ENCODE measurements around the gene CACNA1C.

Gene CACNA1C

DNA sequence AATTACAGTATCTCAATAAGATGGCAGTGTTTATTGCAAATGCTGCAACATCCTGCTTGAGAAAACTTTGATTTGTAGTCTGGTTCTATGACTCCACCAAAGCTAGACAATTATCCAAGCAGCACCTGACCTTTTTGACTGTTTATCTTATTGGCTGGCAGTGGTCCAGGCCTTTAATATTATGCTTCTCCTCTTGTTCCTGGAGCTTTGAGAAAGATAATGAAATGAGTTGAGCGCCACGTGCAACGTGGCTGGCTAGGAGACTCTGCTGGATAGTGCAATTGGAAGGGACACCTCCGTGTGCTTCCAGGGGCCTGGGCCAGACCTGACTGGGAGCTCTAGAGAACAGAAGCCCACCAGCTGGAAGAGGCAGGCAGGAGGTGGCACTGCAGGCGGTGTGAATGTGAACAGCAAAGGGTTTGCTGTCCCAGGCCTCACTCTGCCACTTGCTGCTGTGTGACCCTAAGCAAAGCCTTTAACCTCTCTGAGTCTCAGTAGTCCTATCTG is 349.3 kb downstream of the CACNA1C start:
- no peak for DNase-seq

GRCh38 chr12:2403221-2403976 is 350.6 kb downstream of the CACNA1C start:
- DNase-seq = no peak

GRCh38 chr12:2405039-2405438 is 352.3 kb downstream of the CACNA1C start:
- DNase-seq = no peak

DNA sequence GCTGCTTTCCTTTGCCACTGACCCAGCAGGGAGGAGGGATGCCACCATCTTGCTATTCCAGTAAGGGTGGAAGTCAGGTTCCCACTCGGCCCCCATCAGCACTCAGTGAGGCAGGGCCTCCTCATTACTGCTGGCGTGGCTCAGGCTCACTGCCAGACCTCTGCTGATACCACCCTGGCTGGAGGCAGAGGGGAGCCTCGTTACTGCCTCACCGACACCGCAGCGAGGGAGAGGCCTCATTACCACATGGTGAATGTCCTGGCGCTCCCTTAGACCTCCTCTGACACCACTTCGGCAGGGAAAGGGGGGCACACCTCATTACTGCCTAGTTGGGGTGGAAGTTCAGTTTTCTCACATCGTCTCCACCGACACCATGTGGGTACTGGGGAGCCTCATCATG is 354.1 kb downstream of the CACNA1C start:
- DNase-seq = no peak

DNA sequence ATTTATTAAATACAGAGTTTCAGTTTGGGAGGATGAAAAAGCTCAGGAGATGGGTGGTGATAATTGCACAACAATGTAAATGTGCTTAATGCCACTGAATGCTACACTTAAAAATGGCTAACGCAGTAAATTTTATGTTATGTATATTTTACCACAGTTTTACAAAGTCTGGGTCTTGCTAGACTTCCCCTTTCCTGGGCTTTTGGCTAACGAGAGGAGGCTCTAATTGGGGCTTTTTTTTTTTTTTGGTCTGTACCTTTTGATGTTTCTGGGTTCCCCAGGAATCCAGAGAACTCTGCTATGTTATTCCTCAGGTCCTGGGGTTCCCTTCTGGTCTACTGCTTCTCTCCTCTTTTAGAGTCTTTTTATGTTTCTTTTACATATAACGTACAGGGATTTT is 355.5 kb downstream of the CACNA1C start:
- no peak for DNase-seq

GRCh38 chr12:2409656-2410265 is 357.0 kb downstream of the CACNA1C start:
- no peak for DNase-seq

- DNase-seq = no peak
Measured at GRCh38 chr12:2410496-2410895, 357.7 kb downstream of the CACNA1C start.

DNA sequence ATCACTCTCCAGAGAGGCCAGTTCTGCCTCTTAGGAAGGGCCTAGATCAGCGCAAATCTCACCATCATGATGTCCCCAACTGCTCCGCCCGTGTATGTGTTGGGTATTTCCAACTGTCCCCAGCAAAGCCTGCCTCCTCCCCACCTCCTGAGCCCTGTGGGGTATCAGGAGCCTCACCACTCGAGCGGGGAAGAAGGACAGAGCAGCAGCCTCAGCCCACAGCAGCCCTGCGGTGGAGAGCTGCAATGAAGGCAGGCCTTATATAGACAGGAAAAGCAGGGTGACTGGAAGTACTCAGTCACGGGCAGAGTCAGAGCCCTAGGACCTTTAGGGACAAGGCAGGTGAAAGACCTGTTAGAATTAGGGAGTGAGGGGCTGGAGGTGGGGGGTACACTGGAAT is 358.2 kb downstream of the CACNA1C start:
- DNase-seq = no peak

GRCh38 chr12:2411616-2412304 is 359.0 kb downstream of the CACNA1C start:
- DNase-seq = no peak

DNA sequence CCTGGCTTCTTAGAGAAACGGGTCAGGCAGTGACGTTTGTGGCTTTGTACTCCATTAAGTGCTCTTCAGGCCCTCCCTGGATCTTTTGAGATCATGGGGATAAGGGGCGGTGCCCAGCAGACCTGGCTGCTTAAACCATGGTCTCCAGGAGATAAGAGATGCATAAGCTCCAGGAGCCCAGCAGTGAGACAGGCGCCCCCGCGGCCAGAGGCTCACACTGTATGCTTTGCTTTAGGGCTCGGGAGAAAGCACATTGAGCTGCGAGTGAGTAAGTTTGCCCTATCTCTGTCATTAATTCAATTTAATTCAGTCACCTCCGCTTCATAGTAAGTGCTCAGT is 359.5 kb downstream of the CACNA1C start:
- DNase-seq = no peak

GRCh38 chr12:2413301-2413700 is 360.5 kb downstream of the CACNA1C start:
- no peak for DNase-seq

DNA sequence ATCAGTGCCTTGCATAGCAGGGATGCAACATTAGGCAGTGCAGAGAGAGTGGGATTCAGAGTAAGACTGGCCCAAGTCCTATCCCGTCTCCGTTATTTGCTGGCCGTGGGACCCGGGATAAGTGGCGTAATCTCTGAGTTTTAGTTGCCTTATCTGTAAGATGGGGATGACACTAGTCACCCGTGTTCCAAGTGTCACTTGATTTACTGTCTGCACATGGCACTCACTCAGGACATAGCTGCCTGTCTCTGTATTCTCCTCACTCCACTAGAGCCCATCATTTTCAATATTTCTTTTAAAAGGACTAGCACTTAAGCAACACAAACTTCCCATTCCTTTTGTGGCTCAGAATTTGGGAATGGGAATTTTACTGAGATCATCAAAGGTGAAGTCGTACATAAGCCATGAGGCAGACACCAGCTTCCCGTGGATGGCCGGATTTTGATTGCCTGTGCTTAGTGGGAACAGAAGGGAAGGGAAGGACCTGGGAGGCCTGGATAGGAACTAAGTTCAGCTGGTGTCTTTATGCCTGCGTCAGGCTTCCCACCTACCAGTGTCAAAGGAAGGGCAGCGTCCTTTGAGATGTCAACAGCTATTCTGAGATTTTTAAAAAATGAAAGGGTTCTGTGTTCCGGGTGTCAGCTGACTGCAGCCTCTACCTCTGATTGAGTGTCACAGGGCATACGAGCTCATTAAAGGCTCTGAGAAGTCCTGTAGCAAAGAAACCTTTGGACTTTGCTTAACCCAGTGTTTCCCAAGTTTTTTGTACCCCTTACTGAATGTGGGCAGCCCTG is 361.4 kb downstream of the CACNA1C start:
- no peak for DNase-seq

GRCh38 chr12:2414810-2415567 is 362.2 kb downstream of the CACNA1C start:
- DNase-seq = no peak

GRCh38 chr12:2415568-2415944 is 362.8 kb downstream of the CACNA1C start:
- no peak for DNase-seq

- DNase-seq = no peak
Measured at GRCh38 chr12:2416158-2416557, 363.4 kb downstream of the CACNA1C start.

- no peak for DNase-seq
Measured at GRCh38 chr12:2417481-2418160, 364.8 kb downstream of the CACNA1C start.

DNA sequence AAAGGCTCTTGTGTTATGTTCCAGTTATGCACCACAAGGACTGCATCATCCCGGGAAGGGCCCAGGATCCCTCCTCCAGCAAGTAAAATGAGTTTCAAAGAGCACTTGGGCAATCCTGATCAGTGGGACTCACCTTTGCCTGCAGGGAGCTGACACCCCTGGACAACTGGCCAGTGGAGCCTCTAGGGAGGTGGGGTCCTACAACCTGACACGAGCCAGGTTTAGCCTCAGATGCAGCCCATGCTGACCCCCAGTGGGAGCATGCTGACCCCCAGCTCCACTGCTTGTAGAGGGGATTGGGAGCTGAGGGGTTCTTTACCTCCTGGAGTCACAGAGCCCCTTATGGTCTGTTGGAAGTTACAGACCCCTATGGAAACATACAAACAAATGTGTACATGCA is 365.8 kb downstream of the CACNA1C start:
- no peak for DNase-seq

DNA sequence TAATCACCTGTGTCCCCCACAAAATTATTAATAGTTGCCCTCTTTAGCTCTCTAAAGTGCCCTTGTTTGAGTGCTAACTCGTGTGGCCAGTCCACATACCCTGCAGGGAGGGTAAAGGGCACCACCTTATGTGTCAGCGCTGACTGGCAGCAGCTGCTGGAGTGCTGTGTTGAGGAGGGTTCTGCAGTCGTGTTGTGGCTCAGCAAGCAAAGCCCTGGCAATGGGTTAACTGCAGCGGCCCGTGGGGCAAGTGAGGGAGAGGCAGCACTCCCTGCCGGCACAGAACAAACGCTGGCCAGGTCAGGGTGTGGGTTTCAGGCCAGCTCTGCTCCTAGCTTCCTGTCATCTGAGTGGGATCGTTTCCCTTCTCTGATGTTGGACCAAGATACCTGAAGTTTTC is 369.8 kb downstream of the CACNA1C start:
- DNase-seq = no peak

DNA sequence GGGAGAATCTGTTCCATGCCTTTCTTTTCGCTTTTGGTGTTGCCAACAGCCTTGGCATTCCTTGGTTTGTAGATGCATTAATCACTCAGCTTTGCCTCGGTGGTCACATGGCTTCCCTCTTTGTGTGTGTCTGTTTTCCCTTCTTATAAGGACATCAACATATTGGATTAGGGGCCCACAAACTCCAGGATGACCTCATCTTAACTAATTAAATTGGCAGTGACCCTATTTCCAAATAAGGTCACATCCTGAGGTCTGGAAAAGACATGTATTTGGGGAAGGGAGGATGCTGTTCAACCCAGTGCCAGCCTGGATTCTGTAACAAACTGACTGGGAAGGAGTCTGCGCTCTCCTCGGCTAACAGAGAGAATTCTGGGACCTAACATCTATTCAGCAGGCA is 376.2 kb downstream of the CACNA1C start:
- no peak for DNase-seq

DNA sequence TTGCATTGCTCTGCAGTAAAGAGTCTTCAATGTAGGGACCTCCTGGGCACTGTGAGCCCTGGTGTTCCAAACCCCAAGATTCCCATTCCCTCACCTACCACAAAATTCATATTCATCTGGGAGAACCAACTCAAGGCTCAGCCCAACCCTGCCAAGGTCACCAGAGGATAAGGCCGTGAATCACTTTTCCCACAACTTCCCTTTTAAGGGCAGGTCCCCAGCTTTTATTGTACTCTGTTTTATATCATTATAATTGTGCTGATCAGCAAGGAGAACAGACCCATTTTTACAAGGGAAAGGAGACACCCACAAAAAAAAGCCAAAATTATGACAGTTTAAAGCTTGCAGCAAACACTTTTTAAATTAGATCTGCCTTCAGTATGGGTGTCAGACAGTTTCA is 379.0 kb downstream of the CACNA1C start:
- no peak for DNase-seq

GRCh38 chr12:2432856-2433255 is 380.1 kb downstream of the CACNA1C start:
- no peak for DNase-seq

DNA sequence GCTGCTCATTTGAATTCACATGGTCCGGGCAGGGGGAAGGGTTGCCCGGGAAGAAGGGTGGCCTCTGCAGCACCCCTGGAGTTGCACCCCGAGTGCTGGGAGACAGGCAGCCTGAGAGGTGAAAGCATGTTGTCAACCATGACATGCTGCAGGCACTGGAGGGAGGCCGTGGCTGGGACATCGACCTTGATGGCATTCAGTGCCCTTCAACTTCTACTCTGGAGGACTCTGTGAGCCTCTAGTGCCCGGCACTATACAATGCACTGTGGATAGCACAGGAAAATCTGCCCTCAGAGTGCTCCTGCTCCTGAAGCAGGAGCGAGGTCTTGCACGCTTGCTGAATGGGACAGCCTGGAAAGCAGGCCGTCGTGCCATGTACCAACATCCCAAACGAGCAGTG is 382.7 kb downstream of the CACNA1C start:
- no peak for DNase-seq

Data from amniotic stem cell (primary cell).